ENCODE data around the gene BMPER. TPM values are rescaled to one million over a fixed set of nuclear protein-coding genes. Genes with fewer than 3 reads are reported as not detected.

Gene BMPER
- total and polyA plus RNA-seq, 5 donors = 1.3 to 6.9 (median 5.1) TPM

GRCh38 chr7:34081935-34082334 lies 176.6 kb downstream of the BMPER start:
- Histone ChIP-seq H3K27ac (ENCODE audit: low read length) (no peak overlapping the region), H3K4me3 (ENCODE audit: low read length) (no peak overlapping the region), H3K4me1 (ENCODE audit: control insufficient read depth, insufficient read depth, low read length) (no peaks in the 10 kb centered on the region), H3K27me3 (ENCODE audit: control insufficient read depth, insufficient read depth) (no peaks in the 10 kb centered on the region), H3K9me3 (ENCODE audit: control insufficient read depth, low read length) (no peaks in the 10 kb centered on the region)
- WGBS = 92% methylated on average over 1 of the region's 1 CpG
- ATAC-seq (no peak), DNase-seq (no peak)
- intact Hi-C loops (cut with DNase I) = no loop called here

DNA sequence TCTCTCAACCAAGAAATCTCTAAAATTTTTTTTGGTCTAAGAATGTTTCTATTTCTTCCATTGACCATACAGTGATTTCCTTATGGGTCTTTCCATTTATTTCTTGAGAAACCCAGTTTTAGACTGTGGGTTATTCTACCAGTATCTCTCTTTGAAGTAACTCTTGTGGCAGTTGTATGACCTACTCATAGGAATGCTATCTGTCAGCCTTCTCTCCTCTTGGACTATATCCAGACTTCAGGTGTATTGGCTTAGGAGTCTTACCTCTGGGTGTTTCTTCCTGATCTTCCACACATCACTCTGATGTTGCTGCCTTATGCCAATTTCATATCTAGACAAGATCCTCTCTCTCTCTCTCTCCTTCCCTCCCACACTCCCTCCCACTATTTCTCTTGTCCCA lies 178.1 kb downstream of the BMPER start:
- intact Hi-C loops (cut with DNase I) = no loop called here

DNA sequence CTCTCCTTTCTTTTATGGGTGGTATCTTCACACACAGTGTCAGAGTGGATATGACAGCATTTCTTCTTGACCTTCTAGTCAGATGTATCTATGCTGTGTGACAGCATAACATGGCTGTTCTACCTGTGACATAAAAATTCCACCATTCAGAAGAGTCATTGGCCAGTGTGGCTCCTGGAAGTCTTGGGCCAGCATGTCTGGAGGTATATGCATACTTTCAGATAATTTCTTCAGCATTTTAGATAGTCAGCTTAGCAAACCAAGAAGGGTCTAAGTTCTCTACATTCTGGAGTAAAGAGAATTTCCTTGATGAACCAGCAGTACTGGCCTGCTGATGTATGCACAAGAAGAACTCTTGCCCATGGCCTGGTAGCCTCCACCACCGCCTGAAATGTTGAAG lies 179.3 kb downstream of the BMPER start:
- H3K9me3 ChIP-seq (ENCODE audit: control insufficient read depth, low read length) = no peaks in the 10 kb centered on the region
- no peaks in the 10 kb centered on the region for H3K27me3 ChIP-seq (ENCODE audit: control insufficient read depth, insufficient read depth)
- 98% methylated on average over 1 of the region's 1 CpG for WGBS
- H3K4me1 ChIP-seq (ENCODE audit: control insufficient read depth, insufficient read depth, low read length) = no peaks in the 10 kb centered on the region
- ATAC-seq (no peak), DNase-seq (no peak)
- H3K27ac ChIP-seq (ENCODE audit: low read length) = no peak overlapping the region
- intact Hi-C loops (cut with DNase I) = no loop called here
- no peak overlapping the region for H3K4me3 ChIP-seq (ENCODE audit: low read length)

More for the DNA sequence above, 178.1 kb downstream of the BMPER start:
- H3K27me3 ChIP-seq (ENCODE audit: control insufficient read depth, insufficient read depth) = no peaks in the 10 kb centered on the region
- H3K9me3 ChIP-seq (ENCODE audit: control insufficient read depth, low read length) = no peaks in the 10 kb centered on the region
- H3K4me3 ChIP-seq (ENCODE audit: low read length) = no peak overlapping the region
- no peak for DNase-seq
- ATAC-seq = no peak
- no peaks in the 10 kb centered on the region for H3K4me1 ChIP-seq (ENCODE audit: control insufficient read depth, insufficient read depth, low read length)
- no peak overlapping the region for H3K27ac ChIP-seq (ENCODE audit: low read length)

DNA sequence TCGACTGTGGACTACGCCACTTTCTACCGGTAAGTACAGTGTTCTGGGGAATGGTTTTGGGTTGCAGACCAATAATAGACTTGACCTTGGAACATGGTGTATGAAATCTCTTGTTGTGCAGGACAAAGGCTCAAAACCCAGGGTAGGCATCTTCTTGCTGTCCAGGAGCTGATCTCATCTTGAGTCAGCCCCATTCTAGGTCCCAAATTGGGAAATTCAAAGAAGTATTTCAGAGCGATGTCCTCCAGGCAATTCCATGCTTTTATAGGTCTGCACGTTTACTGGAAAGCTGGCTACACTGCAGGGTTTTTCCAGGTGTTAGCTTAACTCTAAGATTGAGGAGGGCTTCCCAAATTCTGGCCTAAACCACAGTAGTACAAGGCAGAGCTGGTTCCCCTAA lies 180.7 kb downstream of the BMPER start:
- intact Hi-C loops (cut with DNase I) = no loop called here
- ATAC-seq (no peak), DNase-seq (no peak)
- Histone ChIP-seq H3K9me3 (ENCODE audit: control insufficient read depth, low read length) (no peaks in the 10 kb centered on the region), H3K4me3 (ENCODE audit: low read length) (no peak overlapping the region), H3K27ac (ENCODE audit: low read length) (no peak overlapping the region), H3K27me3 (ENCODE audit: control insufficient read depth, insufficient read depth) (no peaks in the 10 kb centered on the region), H3K4me1 (ENCODE audit: control insufficient read depth, insufficient read depth, low read length) (no peaks in the 10 kb centered on the region)
- WGBS = 93% methylated on average over 5 of the region's 5 CpGs

- Histone ChIP-seq H3K27me3 (ENCODE audit: control insufficient read depth, insufficient read depth) (no peaks in the 10 kb centered on the region), H3K4me1 (ENCODE audit: control insufficient read depth, insufficient read depth, low read length) (no peaks in the 10 kb centered on the region), H3K27ac (ENCODE audit: low read length) (no peak overlapping the region), H3K4me3 (ENCODE audit: low read length) (no peak overlapping the region), H3K9me3 (ENCODE audit: control insufficient read depth, low read length) (no peaks in the 10 kb centered on the region)
- intact Hi-C loops (cut with DNase I) = no loop called here
- DNase-seq (no peak), ATAC-seq (no peak)
- WGBS = 80% methylated on average over 5 of the region's 5 CpGs
Measured at GRCh38 chr7:34086981-34087380, 181.6 kb downstream of the BMPER start.

DNA sequence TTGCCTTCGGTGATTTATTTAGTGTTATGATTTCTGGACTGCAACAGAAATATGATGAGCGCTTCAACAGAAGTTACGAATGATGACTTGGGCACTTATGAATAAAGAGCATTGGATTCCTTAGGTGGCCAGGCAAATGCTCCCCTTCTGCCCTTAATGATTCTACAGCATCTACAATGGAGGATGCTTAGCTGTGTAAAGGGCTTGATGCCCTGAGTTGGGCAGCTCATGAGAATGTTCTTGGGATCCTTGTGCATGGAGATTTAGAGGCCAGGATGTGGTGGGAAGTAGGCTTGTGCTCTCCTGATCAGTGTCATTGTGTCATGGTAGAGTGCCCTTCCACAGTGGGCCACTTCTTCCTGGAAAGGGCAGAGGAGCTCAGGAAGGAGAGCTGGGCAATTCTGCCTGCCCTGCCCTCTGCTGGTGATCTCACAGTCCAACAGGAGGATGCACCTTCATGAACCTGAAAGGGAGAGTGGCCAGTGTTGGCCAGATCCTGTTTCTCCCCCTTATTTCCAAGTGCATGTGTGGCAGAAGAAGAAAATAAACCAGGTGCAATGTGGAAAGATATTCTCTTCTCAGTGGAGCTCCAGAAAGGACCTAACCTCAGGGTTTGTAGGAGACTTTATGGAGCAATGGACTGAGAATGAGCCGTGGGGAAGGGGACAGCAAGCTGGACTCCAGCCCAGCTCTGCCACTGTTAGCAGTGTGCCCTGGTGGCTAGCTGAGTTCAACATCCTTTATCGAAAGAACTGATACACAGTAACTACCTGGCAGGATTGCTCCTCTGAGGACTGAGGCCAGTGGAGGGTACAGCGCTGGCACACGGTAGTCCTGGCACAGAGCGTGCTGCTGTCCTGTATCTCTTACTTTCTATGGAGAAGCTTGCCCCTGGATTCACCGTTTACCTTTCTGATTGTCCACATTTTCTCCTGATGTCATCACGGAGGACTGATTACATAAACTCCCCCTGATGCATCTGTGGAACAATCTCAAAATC lies 182.9 kb downstream of the BMPER start:
- DNase-seq (peak in 1 of 3 donors; percentile 30), ATAC-seq (peak; percentile 36 to 66)
- WGBS = 92% methylated on average over 10 of the region's 10 CpGs
- no peaks in the 10 kb centered on the region for H3K27me3 ChIP-seq (ENCODE audit: control insufficient read depth, insufficient read depth)
- H3K4me1 ChIP-seq (ENCODE audit: control insufficient read depth, insufficient read depth, low read length) = no peaks in the 10 kb centered on the region
- no peak overlapping the region for H3K27ac ChIP-seq (ENCODE audit: low read length)
- H3K4me3 ChIP-seq (ENCODE audit: low read length) = no peak overlapping the region
- intact Hi-C loops (cut with DNase I) = no loop called here
- H3K9me3 ChIP-seq (ENCODE audit: control insufficient read depth, low read length) = no peaks in the 10 kb centered on the region

DNA sequence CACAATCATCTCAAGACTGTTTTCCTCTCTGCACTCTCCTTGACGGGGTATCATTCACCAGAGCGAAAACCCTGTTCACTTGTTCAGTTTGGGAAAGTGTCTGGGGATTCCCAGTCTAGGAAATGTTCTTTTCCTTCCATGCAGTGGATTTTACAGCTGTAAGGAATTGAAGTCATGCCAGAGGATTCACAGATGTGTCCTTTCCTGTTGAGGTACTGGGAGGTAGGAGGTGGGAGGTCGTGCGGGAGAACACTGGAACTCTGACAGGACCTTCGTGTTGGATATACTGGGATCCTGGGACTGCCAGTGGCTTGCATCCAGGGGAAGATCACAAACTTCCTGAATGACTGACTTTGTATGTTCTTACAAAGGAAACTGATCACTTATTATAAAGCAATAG lies 185.5 kb downstream of the BMPER start:
- DNase-seq (no peak), ATAC-seq (no peak)
- H3K27me3 ChIP-seq (ENCODE audit: control insufficient read depth, insufficient read depth) = no peaks in the 10 kb centered on the region
- H3K27ac ChIP-seq (ENCODE audit: low read length) = no peak overlapping the region
- intact Hi-C loops (cut with DNase I) = no loop called here
- no peak overlapping the region for H3K4me3 ChIP-seq (ENCODE audit: low read length)
- peaks cover under 1% of the 10 kb centered on the region for H3K4me1 ChIP-seq (ENCODE audit: control insufficient read depth, insufficient read depth, low read length)
- no peaks in the 10 kb centered on the region for H3K9me3 ChIP-seq (ENCODE audit: control insufficient read depth, low read length)
- 47% methylated on average over 5 of the region's 5 CpGs for whole genome bisulfite sequencing

DNA sequence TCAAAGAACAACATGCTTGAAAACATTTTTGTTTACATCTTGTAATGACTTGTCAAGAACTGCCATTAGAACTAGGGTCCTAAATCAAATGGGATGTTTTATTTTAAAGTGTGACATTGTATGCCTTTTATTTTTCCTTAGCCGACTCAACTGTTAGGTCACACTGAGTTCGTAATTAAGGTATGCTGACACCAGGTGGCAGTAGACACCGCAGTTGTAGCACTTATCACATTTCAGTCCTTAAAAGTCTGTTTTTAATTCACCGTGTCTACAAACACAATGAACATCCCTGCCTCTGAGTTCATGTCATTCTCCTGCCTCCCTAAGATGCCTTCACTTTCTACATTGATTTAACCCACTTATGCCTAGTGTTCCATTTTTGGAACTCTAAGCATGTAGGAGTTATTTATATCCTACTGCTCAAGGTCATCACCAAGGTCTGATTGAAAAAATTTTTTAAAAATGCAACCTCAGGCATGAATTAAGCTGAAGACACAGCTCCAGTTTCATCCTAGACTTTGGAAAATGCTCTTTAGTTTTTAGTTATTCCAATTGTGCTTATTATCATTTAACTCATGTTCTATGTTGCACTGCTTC lies 186.1 kb downstream of the BMPER start:
- H3K9me3 ChIP-seq (ENCODE audit: control insufficient read depth, low read length) = no peaks in the 10 kb centered on the region
- peaks cover 2% of the 10 kb centered on the region for H3K4me1 ChIP-seq (ENCODE audit: control insufficient read depth, insufficient read depth, low read length)
- no peaks in the 10 kb centered on the region for H3K27me3 ChIP-seq (ENCODE audit: control insufficient read depth, insufficient read depth)
- intact Hi-C loops (cut with DNase I) = no loop called here
- DNase-seq (no peak), ATAC-seq (no peak)
- WGBS = 43% methylated on average over 4 of the region's 4 CpGs
- no peak overlapping the region for H3K27ac ChIP-seq (ENCODE audit: low read length)
- H3K4me3 ChIP-seq (ENCODE audit: low read length) = no peak overlapping the region

DNA sequence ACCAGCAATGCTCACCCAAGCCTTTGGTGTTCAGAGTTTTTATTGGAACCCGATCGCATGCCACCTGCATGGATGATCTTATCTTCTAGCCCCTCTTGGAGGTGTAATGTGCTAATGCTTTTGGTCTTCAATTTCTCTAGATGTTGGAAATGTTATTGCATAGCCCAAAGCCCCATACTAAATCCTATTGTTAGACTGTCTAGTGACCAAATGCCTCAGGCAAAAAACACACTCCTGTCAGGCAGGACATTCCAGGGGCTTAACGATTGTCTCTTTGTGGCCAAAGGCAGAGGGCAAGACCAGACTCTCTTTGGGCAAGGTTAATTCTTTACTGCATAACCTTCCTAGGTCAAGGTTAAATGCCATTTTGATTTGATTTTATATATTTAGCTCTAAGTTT lies 187.9 kb downstream of the BMPER start:
- ATAC-seq (no peak), DNase-seq (no peak)
- Histone ChIP-seq H3K4me1 (ENCODE audit: control insufficient read depth, insufficient read depth, low read length) (peaks cover 2% of the 10 kb centered on the region), H3K4me3 (ENCODE audit: low read length) (no peak overlapping the region), H3K27me3 (ENCODE audit: control insufficient read depth, insufficient read depth) (no peaks in the 10 kb centered on the region), H3K27ac (ENCODE audit: low read length) (no peak overlapping the region), H3K9me3 (ENCODE audit: control insufficient read depth, low read length) (no peaks in the 10 kb centered on the region)
- WGBS = 94% methylated on average over 3 of the region's 3 CpGs
- intact Hi-C loops (cut with DNase I) = no loop called here

DNA sequence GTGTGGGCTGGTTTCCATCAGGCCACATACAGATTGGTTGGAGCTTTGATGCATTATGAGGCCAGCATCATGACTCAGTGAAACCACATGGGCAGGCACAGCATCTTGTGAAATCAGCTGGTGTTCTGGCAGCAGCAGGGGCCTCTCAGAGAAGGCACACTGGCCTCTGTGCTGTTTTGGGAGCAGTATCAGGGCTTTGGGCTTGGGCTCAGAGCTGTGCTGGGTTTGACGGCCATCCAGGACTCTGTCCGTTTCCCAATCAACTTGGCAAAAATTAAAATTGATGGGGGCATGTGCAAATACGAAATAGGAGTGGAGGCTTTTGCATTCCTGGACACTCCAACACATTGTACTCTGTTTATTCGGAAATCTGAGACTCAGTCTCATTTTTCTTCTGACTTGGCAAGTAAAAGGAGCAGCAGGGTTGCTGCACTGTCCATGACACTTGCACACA lies 190.9 kb downstream of the BMPER start:
- Histone ChIP-seq H3K27me3 (ENCODE audit: control insufficient read depth, insufficient read depth) (no peaks in the 10 kb centered on the region), H3K27ac (ENCODE audit: low read length) (peak overlapping the region; percentile 86), H3K4me3 (ENCODE audit: low read length) (no peak overlapping the region), H3K9me3 (ENCODE audit: control insufficient read depth, low read length) (no peaks in the 10 kb centered on the region), H3K4me1 (ENCODE audit: control insufficient read depth, insufficient read depth, low read length) (peaks cover 2% of the 10 kb centered on the region)
- DNase-seq (peak; percentile 87 to 93 (median 87)), ATAC-seq (peak; percentile 95 to 97)
- intact Hi-C loops (cut with DNase I) = no loop called here
- WGBS = 58% methylated on average over 4 of the region's 4 CpGs

DNA sequence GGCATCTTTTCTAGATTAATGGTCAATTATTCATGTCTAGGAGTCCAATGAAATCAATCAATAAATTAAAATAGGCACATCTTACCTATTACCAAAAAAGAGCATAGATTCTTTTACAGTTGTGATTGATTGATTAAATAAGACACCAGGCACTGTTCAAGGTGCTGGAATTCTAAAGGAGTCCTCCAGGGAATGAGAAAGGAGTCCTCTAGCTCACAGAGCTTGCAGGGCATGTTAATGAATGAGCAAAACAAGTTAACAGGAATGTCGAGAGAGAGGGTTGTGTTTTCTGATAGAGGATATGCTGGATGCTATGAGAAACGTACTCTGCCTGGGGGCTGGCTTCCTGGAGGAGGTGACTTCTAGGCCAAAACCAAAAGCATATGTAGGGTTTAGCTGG lies 191.4 kb downstream of the BMPER start:
- 37% methylated on average over 2 of the region's 2 CpGs for WGBS
- intact Hi-C loops (cut with DNase I) = no loop called here
- ATAC-seq (no peak), DNase-seq (no peak)
- Histone ChIP-seq H3K27ac (ENCODE audit: low read length) (no peak overlapping the region), H3K9me3 (ENCODE audit: control insufficient read depth, low read length) (no peaks in the 10 kb centered on the region), H3K4me3 (ENCODE audit: low read length) (no peak overlapping the region), H3K27me3 (ENCODE audit: control insufficient read depth, insufficient read depth) (no peaks in the 10 kb centered on the region), H3K4me1 (ENCODE audit: control insufficient read depth, insufficient read depth, low read length) (peaks cover 2% of the 10 kb centered on the region)

All from right cardiac atrium (tissue), 5 donors.